Endodermal cell (in vitro differentiated cells): ENCODE data around the gene STK32B. TPM values are rescaled to one million over a fixed set of nuclear protein-coding genes. Genes with fewer than 3 reads are reported as not detected.

ENCODE experiments used
- DNase-seq: peaks from one replicate; pipeline ENCODE4 v3.0.0-alpha.2; 2017
- H3K27ac ChIP-seq: 2 replicates; pipeline ENCODE4 v1.5.1; 2013; ENCODE audit warnings: mild to moderate bottlenecking, low read depth, low read length, moderate library complexity
- H3K27me3 ChIP-seq: 2 replicates; pipeline ENCODE4 v1.6.1; 2013; ENCODE audit warnings: mild to moderate bottlenecking, low read length, moderate library complexity; ENCODE audit not compliant: insufficient read depth, control insufficient read depth, poor library complexity, severe bottlenecking
- H3K36me3 ChIP-seq: 2 replicates; pipeline ENCODE4 v1.7.0; 2013; ENCODE audit warnings: mild to moderate bottlenecking, low read length, moderate library complexity; ENCODE audit not compliant: control insufficient read depth, insufficient read depth
- H3K4me1 ChIP-seq: one replicate; pipeline ENCODE4 v1.7.0; 2013; ENCODE audit warnings: low read length; ENCODE audit not compliant: control insufficient read depth, insufficient read depth
- H3K4me3 ChIP-seq: 2 replicates; pipeline ENCODE4 v1.5.1; 2013; ENCODE audit warnings: mild to moderate bottlenecking, low read length, moderate library complexity
- H3K9ac ChIP-seq: 2 replicates; pipeline ENCODE4 v1.6.1; 2013; ENCODE audit warnings: mild to moderate bottlenecking, low read length, moderate library complexity; ENCODE audit not compliant: poor library complexity, severe bottlenecking; ENCODE audit errors: extremely low read depth
- H3K9me3 ChIP-seq: 2 replicates; pipeline ENCODE4 v1.6.1; 2013; ENCODE audit warnings: mild to moderate bottlenecking, low read length, moderate library complexity; ENCODE audit not compliant: control insufficient read depth
- H3K27ac Mint-ChIP-seq: 2 replicates; pipeline ENCODE4 v1.8.0; 2020; ENCODE audit warnings: mixed read lengths
- H3K27me3 Mint-ChIP-seq: 2 replicates; pipeline ENCODE4 v1.8.0; 2021; ENCODE audit warnings: mild to moderate bottlenecking, mixed read lengths; ENCODE audit not compliant: insufficient read depth
- H3K36me3 Mint-ChIP-seq: 2 replicates; pipeline ENCODE4 v1.8.0; 2020; ENCODE audit warnings: low read depth, mixed read lengths
- H3K4me1 Mint-ChIP-seq: 2 replicates; pipeline ENCODE4 v1.8.0; 2020; ENCODE audit warnings: mixed read lengths
- H3K4me3 Mint-ChIP-seq: 2 replicates; pipeline ENCODE4 v1.8.0; 2020; ENCODE audit warnings: mild to moderate bottlenecking, moderate library complexity, mixed read lengths
- H3K9me3 Mint-ChIP-seq: 2 replicates; pipeline ENCODE4 v1.8.0; 2020; ENCODE audit warnings: mild to moderate bottlenecking, mixed read lengths
- CTCF ChIP-seq: fragments of 200-600 bp; sonication (generic); conservative IDR thresholded peaks from 2 replicates; pipeline ENCODE4 v1.5.0; 2021; ENCODE audit warnings: antibody characterized with exemption, mild to moderate bottlenecking
- WGBS, 2 experiments: methylation state at CpG; one replicate each; pipeline versions ENCODE4 v1.1.5 to v1.1.7; 2013; ENCODE audit warnings: missing lambda C conversion rate in 2 of 2, mixed read lengths in 1 of 2; ENCODE audit not compliant: insufficient coverage in 1 of 2, insufficient read length in 1 of 2; 5-methylcytosine and 5-hydroxymethylcytosine counted together
- total RNA-seq, 2 donors: library from RNA; stranded (reverse); fragmentation: NEBNext Ultra II Directional in 1 of 2; extraction: Animal tissue kit (Norgen Biotek cat#: 25700) in 1 of 2; gene quantifications; 2 replicates in 1 of 2; 3 replicates in 1 of 2; pipeline ENCODE4 v1.2.1, GENCODE V29; 2021

Gene STK32B
- total RNA-seq, 2 donors from 2014 or later = 1.4 to 1.5 TPM

DNA sequence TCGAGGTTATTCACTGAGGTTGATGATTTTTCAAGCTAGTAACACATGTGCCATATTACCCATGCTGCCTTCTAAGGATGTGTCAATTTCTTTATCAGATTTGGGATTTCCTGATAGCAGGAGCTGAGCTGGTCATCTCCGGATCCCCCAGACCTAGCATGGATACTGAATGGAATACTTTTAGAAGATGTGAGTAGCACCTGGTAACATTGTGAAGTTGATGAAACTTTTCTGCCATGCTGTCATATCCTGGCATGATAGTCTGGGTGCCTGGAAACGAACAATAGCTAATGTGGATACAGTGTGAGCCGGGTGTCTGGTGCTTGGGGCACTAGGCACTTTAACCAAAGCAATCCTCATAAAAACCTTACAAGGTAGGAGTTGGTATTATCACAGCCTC, 21.1 kb upstream of the STK32B start:
- H3K36me3 ChIP-seq = no peaks in the 10 kb centered on the region
- Mint-ChIP-seq H3K27me3 (peaks cover 6% of the 10 kb centered on the region), H3K4me1 (no peaks in the 10 kb centered on the region), H3K4me3 (no peak overlapping the region), H3K9me3 (no peaks in the 10 kb centered on the region), H3K27ac (no peak overlapping the region), H3K36me3 (no peaks in the 10 kb centered on the region)
- no peak for DNase-seq
- no peaks in the 10 kb centered on the region for H3K27me3 ChIP-seq
- no peaks in the 10 kb centered on the region for H3K4me1 ChIP-seq
- no peak overlapping the region for H3K27ac ChIP-seq
- H3K9me3 ChIP-seq = no peaks in the 10 kb centered on the region
- no peak overlapping the region for H3K4me3 ChIP-seq
- 89 to 95% methylated on average over 4 of the region's 4 CpGs for WGBS, 2 experiments
- no peak overlapping the region for H3K9ac ChIP-seq
- no peak for TF ChIP-seq CTCF

GRCh38 chr4:5030927-5031326, 20.4 kb upstream of the STK32B start:
- no peaks in the 10 kb centered on the region for H3K4me1 ChIP-seq
- H3K27me3 Mint-ChIP-seq = peaks cover 6% of the 10 kb centered on the region
- no peak overlapping the region for H3K4me3 ChIP-seq
- DNase-seq = no peak
- no peak overlapping the region for H3K27ac ChIP-seq
- H3K36me3 ChIP-seq = no peaks in the 10 kb centered on the region
- WGBS, 2 experiments = 93 to 94% methylated on average over 2 to 3 of the region's 3 CpGs
- no peaks in the 10 kb centered on the region for H3K36me3 Mint-ChIP-seq
- H3K9ac ChIP-seq = no peak overlapping the region
- H3K4me1 Mint-ChIP-seq = no peaks in the 10 kb centered on the region
- no peak overlapping the region for H3K27ac Mint-ChIP-seq
- H3K27me3 ChIP-seq = no peaks in the 10 kb centered on the region
- H3K4me3 Mint-ChIP-seq = no peak overlapping the region
- H3K9me3 ChIP-seq = no peaks in the 10 kb centered on the region
- TF ChIP-seq CTCF = no peak
- no peaks in the 10 kb centered on the region for H3K9me3 Mint-ChIP-seq

GRCh38 chr4:5032813-5033212, 18.5 kb upstream of the STK32B start:
- Mint-ChIP-seq H3K9me3 (no peaks in the 10 kb centered on the region), H3K4me3 (no peak overlapping the region), H3K36me3 (no peaks in the 10 kb centered on the region), H3K27me3 (no peaks in the 10 kb centered on the region), H3K27ac (no peak overlapping the region), H3K4me1 (peaks cover 3% of the 10 kb centered on the region)
- TF ChIP-seq CTCF = no peak
- DNase-seq = no peak
- 97 to 100% methylated on average over 2 to 4 of the region's 5 CpGs for WGBS, 2 experiments
- H3K9me3 ChIP-seq = no peaks in the 10 kb centered on the region
- no peaks in the 10 kb centered on the region for H3K27me3 ChIP-seq
- no peaks in the 10 kb centered on the region for H3K36me3 ChIP-seq
- no peaks in the 10 kb centered on the region for H3K4me1 ChIP-seq
- H3K9ac ChIP-seq = no peak overlapping the region
- H3K4me3 ChIP-seq = no peak overlapping the region
- no peak overlapping the region for H3K27ac ChIP-seq
